Measurements from ENCODE around the gene CLPTM1L. TPM values are rescaled to one million over a fixed set of nuclear protein-coding genes. Genes with fewer than 3 reads are reported as not detected.

The CLPTM1L gene
- total RNA-seq, 3 donors from 2014 or later, result 94.0 to 121 (median 107) TPM

GRCh38 chr5:1315709-1316587 is 29.0 kb downstream of the CLPTM1L start:
- Histone ChIP-seq H3K27ac (peak overlapping the region; percentile 80 to 83), H3K4me1 (no peaks in the 10 kb centered on the region), H3K27me3 (no peaks in the 10 kb centered on the region), H3K9me3 (no peaks in the 10 kb centered on the region), H3K4me3 (peak overlapping the region in 2 of 3 donors; percentile 33 to 36), H3K36me3 (peaks cover 8% of the 10 kb centered on the region)
- intact Hi-C loops (cut with DNase I; ENCODE audit: low total_unique reads), result no loop called here
- peak; percentile 76 to 77 for DNase-seq (ENCODE audit: low spot score in 2 of 2)
- TF ChIP-seq, protein P1, sequence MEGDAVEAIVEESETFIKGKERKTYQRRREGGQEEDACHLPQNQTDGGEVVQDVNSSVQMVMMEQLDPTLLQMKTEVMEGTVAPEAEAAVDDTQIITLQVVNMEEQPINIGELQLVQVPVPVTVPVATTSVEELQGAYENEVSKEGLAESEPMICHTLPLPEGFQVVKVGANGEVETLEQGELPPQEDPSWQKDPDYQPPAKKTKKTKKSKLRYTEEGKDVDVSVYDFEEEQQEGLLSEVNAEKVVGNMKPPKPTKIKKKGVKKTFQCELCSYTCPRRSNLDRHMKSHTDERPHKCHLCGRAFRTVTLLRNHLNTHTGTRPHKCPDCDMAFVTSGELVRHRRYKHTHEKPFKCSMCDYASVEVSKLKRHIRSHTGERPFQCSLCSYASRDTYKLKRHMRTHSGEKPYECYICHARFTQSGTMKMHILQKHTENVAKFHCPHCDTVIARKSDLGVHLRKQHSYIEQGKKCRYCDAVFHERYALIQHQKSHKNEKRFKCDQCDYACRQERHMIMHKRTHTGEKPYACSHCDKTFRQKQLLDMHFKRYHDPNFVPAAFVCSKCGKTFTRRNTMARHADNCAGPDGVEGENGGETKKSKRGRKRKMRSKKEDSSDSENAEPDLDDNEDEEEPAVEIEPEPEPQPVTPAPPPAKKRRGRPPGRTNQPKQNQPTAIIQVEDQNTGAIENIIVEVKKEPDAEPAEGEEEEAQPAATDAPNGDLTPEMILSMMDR (IDR thresholded peaks at IDR 0.05), result no peak
- TF ChIP-seq POLR2AphosphoS5 (IDR thresholded peaks at IDR 0.05), result peak in 2 of 3 donors; percentile 5 to 48

- peak in 1 of 2 donors; percentile 34 for DNase-seq (ENCODE audit: low spot score in 2 of 2)
- no peaks in the 10 kb centered on the region for H3K4me1 ChIP-seq
- H3K9me3 ChIP-seq, result no peaks in the 10 kb centered on the region
- H3K36me3 ChIP-seq, result peaks cover 1% of the 10 kb centered on the region
- intact Hi-C loops (cut with DNase I; ENCODE audit: low total_unique reads), result no loop called here
- H3K27me3 ChIP-seq, result no peaks in the 10 kb centered on the region
- TF ChIP-seq, protein P1 (IDR thresholded peaks at IDR 0.05), result no peak
- TF ChIP-seq POLR2AphosphoS5 (IDR thresholded peaks at IDR 0.05) (no peak), POLR2A (IDR thresholded peaks at IDR 0.05) (no peak)
- H3K27ac ChIP-seq, result no peak overlapping the region
- no peak overlapping the region for H3K4me3 ChIP-seq
Measured at GRCh38 chr5:1315018-1315708, 29.7 kb downstream of the CLPTM1L start.

DNA sequence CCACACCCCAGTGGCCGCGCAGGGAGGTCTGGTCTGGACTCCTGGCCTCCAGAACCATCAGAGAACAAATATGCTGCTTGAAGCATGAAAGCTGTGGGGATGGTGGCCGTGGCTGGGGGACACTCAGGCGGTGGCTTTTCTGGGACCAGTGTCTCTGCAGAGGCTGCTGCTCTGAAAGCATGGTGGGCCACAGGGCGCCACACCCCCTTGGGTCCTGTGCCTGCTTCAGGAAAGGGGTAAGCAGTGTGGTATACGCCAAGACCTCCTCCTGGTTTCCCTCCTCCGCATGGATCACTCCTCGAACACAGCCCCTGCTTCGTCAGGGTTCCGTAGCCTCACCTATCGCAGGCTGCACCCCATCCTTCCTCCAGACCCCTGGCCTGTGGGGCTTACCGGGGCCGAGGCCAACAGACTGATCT is 30.3 kb downstream of the CLPTM1L start:
- no peaks in the 10 kb centered on the region for H3K9me3 ChIP-seq
- no peak for TF ChIP-seq POLR2A (IDR thresholded peaks at IDR 0.05)
- TF ChIP-seq, protein P1 (IDR thresholded peaks at IDR 0.05), result no peak
- TF ChIP-seq POLR2AphosphoS5 (IDR thresholded peaks at IDR 0.05), result no peak
- H3K27me3 ChIP-seq, result no peaks in the 10 kb centered on the region
- intact Hi-C loops (cut with DNase I; ENCODE audit: low total_unique reads), result no loop called here
- no peak overlapping the region for H3K27ac ChIP-seq
- no peaks in the 10 kb centered on the region for H3K4me1 ChIP-seq
- no peak overlapping the region for H3K4me3 ChIP-seq
- peak in 1 of 2 donors; percentile 45 for DNase-seq (ENCODE audit: low spot score in 2 of 2)
- no peaks in the 10 kb centered on the region for H3K36me3 ChIP-seq

DNA sequence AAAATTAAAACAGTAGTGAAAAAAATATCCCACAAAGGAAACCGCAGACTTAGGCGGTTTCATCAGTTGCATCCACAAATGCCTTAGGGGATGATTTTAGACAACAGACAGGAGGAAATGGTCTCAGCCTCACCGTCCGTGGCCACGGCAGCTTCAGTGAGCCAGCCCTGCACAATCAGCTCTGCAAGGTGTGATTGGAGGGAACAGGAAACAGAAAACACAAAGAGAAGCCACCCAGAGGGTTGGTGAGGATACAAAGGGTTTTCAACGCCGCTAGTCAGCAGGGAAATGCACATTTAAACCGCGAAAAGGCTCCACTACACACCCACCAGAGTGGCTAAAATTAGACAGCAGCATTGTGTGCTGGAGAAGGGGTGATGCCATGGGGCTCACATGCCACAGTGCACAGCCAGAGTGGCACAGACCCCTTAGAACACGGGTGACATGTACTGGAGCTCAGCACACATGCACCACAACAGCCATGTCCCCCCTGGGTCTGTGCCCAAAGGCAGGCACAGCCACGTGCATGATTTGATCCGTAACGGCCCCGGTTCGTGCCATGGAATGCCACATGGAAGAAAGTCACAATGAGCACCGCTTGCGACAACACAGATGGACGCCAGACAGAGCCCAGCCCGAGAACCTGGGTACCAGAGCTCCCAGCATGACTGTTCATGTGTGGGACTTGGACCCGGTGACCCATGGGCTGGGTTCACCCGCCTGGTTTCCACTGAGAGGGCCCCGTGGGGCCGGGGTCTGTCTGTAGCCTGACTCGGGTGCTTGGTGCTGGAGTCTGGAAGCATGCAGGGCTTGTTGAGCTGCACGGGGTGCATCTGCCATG is 31.7 kb downstream of the CLPTM1L start:
- TF ChIP-seq POLR2A (IDR thresholded peaks at IDR 0.05) (no peak), POLR2AphosphoS5 (IDR thresholded peaks at IDR 0.05) (no peak)
- TF ChIP-seq, protein P1 (IDR thresholded peaks at IDR 0.05), result no peak
- no peaks in the 10 kb centered on the region for H3K4me1 ChIP-seq
- no peaks in the 10 kb centered on the region for H3K9me3 ChIP-seq
- no peaks in the 10 kb centered on the region for H3K27me3 ChIP-seq
- no peak overlapping the region for H3K4me3 ChIP-seq
- H3K36me3 ChIP-seq, result no peaks in the 10 kb centered on the region
- no peak for DNase-seq (ENCODE audit: low spot score in 2 of 2)
- no peak overlapping the region for H3K27ac ChIP-seq
- intact Hi-C loops (cut with DNase I; ENCODE audit: low total_unique reads), result no loop called here

All from breast epithelium (tissue), 4 donors.